ENCODE data around the gene JAKMIP2.

JAKMIP2 gene

DNA sequence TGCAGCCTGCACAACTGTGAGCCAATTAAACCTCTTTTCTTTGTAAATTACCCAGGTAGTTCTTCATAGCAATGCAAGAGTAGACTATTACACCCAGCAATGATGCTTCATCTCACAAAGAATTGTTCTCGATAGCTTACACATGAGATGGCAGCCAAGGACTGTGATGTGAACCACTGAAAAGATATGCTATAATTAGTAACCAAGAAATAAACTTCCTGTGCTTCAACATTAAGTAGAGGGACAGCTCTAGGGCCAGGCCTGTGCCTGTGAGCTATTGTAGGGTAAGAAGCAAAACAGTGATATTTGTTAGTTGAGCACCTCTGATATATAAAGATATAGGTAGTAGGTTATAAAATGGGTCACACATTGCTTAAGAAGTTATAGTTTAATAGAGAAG is 230.9 kb downstream of the JAKMIP2 start:
- H3K4me3 ChIP-seq (ENCODE audit: low read depth in 1 of 2, low read length in 1 of 2), result no peak overlapping the region
- no peaks in the 10 kb centered on the region for H3K27me3 ChIP-seq
- no peak overlapping the region for H3K27ac ChIP-seq
- H3K4me1 ChIP-seq (ENCODE audit: control insufficient read depth in 1 of 2, insufficient read depth in 1 of 2, low read depth in 1 of 2, low read length in 1 of 2), result no peaks in the 10 kb centered on the region
- TF ChIP-seq, protein P1, sequence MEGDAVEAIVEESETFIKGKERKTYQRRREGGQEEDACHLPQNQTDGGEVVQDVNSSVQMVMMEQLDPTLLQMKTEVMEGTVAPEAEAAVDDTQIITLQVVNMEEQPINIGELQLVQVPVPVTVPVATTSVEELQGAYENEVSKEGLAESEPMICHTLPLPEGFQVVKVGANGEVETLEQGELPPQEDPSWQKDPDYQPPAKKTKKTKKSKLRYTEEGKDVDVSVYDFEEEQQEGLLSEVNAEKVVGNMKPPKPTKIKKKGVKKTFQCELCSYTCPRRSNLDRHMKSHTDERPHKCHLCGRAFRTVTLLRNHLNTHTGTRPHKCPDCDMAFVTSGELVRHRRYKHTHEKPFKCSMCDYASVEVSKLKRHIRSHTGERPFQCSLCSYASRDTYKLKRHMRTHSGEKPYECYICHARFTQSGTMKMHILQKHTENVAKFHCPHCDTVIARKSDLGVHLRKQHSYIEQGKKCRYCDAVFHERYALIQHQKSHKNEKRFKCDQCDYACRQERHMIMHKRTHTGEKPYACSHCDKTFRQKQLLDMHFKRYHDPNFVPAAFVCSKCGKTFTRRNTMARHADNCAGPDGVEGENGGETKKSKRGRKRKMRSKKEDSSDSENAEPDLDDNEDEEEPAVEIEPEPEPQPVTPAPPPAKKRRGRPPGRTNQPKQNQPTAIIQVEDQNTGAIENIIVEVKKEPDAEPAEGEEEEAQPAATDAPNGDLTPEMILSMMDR (IDR thresholded peaks at IDR 0.05), result no peak
- no peaks in the 10 kb centered on the region for H3K9me3 ChIP-seq
- no peaks in the 10 kb centered on the region for H3K36me3 ChIP-seq

DNA sequence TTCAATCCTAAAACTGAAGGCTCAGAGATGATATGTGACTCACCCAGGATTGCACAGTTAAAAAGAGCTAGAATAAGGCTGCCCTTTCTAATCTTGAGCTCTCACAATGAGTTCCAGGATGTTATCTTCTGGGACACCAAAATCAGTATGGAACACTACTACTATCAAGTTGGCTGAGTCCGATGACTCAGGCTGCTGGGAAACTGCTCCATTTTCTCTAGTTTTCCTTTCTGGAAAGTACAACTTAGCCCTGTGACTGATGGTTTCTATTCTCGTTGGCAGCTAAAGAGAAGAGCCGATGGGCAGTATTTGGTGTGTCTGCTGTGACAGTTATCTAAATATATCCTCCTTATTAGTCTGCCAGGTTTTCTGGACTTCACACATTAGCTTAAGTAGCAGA is 234.8 kb downstream of the JAKMIP2 start:
- H3K4me1 ChIP-seq (ENCODE audit: control insufficient read depth in 1 of 2, insufficient read depth in 1 of 2, low read depth in 1 of 2, low read length in 1 of 2), result no peaks in the 10 kb centered on the region
- H3K4me3 ChIP-seq (ENCODE audit: low read depth in 1 of 2, low read length in 1 of 2), result no peak overlapping the region
- no peaks in the 10 kb centered on the region for H3K9me3 ChIP-seq
- no peaks in the 10 kb centered on the region for H3K36me3 ChIP-seq
- TF ChIP-seq, protein P1 (IDR thresholded peaks at IDR 0.05), result no peak
- no peak overlapping the region for H3K27ac ChIP-seq
- H3K27me3 ChIP-seq, result no peaks in the 10 kb centered on the region

DNA sequence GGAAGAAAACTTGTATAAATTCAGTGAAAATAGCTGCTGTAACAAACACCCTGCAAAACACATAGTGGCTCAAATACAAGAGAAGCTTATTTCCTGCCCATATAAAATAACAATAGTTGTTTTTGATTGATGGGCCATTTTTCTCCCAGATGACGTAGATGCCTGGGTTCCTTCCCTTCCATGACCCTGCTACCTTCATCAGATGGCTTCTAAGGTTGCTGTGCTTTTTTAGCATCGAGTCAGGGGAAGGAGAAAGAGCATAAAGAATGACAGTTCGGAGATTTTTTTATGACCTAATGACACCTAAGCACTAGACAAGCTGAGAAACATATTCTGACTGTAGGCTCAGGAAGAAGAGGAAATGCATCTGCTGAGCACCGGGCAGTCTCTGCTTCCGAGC is 238.0 kb downstream of the JAKMIP2 start:
- Histone ChIP-seq H3K9me3 (no peaks in the 10 kb centered on the region), H3K27ac (no peak overlapping the region), H3K4me1 (ENCODE audit: control insufficient read depth in 1 of 2, insufficient read depth in 1 of 2, low read depth in 1 of 2, low read length in 1 of 2) (no peaks in the 10 kb centered on the region), H3K27me3 (no peaks in the 10 kb centered on the region), H3K36me3 (no peaks in the 10 kb centered on the region), H3K4me3 (ENCODE audit: low read depth in 1 of 2, low read length in 1 of 2) (no peak overlapping the region)
- TF ChIP-seq, protein P1 (IDR thresholded peaks at IDR 0.05), result no peak

DNA sequence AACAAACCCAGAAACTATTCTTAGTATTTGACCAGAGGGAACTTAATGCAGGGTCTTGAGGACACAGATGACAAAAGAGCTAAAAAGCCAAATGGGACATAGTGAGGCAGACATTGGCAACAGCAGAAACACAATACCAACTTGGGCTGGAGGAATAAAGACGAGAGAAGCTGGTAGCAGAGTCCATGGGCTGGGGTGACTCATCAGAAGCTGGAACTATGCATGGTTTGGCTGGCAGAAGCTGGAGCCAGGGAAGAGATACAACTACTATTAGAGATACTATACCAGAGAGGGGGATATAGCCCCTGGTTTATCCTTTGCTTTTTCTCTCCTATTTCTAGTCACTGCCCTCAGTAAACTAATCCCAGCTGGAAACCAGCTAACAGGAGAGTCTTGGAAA is 243.5 kb downstream of the JAKMIP2 start:
- Histone ChIP-seq H3K4me1 (ENCODE audit: control insufficient read depth in 1 of 2, insufficient read depth in 1 of 2, low read depth in 1 of 2, low read length in 1 of 2) (no peaks in the 10 kb centered on the region), H3K9me3 (no peaks in the 10 kb centered on the region), H3K27ac (no peak overlapping the region), H3K4me3 (ENCODE audit: low read depth in 1 of 2, low read length in 1 of 2) (no peak overlapping the region), H3K27me3 (no peaks in the 10 kb centered on the region), H3K36me3 (no peaks in the 10 kb centered on the region)
- TF ChIP-seq, protein P1 (IDR thresholded peaks at IDR 0.05), result no peak

DNA sequence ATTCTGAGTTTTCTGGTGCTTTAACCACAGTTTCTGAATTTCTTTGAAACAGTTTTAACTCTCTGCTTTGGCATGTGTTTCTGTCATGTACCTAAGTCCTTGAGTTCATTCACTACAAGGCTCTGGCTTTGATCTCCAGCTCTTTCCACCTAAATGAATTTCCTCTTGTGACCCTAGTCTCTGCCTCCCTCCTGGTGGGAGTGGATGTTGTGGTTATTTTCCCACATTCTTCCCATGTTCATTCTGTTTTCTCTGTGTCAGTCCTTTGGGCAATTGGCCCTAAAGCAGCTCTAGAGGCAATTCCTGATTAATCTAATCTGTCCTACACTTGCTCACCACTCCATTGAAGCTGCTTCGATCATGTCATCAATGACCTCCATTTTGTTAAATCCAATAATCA is 244.3 kb downstream of the JAKMIP2 start:
- H3K4me1 ChIP-seq (ENCODE audit: control insufficient read depth in 1 of 2, insufficient read depth in 1 of 2, low read depth in 1 of 2, low read length in 1 of 2), result no peaks in the 10 kb centered on the region
- TF ChIP-seq, protein P1 (IDR thresholded peaks at IDR 0.05), result no peak
- no peak overlapping the region for H3K4me3 ChIP-seq (ENCODE audit: low read depth in 1 of 2, low read length in 1 of 2)
- no peak overlapping the region for H3K27ac ChIP-seq
- no peaks in the 10 kb centered on the region for H3K9me3 ChIP-seq
- H3K36me3 ChIP-seq, result no peaks in the 10 kb centered on the region
- H3K27me3 ChIP-seq, result no peaks in the 10 kb centered on the region

Measured in neutrophil (primary cell).